ENCODE results near the gene LSM4.

Gene LSM4

GRCh38 chr19:18259893-18260292 is 63.0 kb downstream of the LSM4 start:
- TF ChIP-seq ZNF140 (tag by site-specific recombination; IDR thresholded peaks at IDR 0.05) (no peak), ZIC2 (tag by site-specific recombination; IDR thresholded peaks at IDR 0.05) (peak; percentile 66), ZNF23 (tag by site-specific recombination; IDR thresholded peaks at IDR 0.05; ENCODE audit: borderline replicate concordance) (no peak), ZBTB48 (tag by site-specific recombination; IDR thresholded peaks at IDR 0.05) (no peak), GLIS1 (tag by site-specific recombination; IDR thresholded peaks at IDR 0.05) (0 out of 2 replicates have a peak, but pooled peaks have one; percentile 15), GLI2 (tag by site-specific recombination; IDR thresholded peaks at IDR 0.05; ENCODE audit: borderline replicate concordance, low read depth) (no peak), KLF1 (tag by site-specific recombination; IDR thresholded peaks at IDR 0.05) (no peak), ZNF221 (tag by site-specific recombination; IDR thresholded peaks at IDR 0.05; ENCODE audit: borderline replicate concordance) (no peak), PRDM10 (tag by site-specific recombination; IDR thresholded peaks at IDR 0.05) (peak; percentile 69; the same call in 1 of the 2 replicates), ZSCAN18 (tag by site-specific recombination; IDR thresholded peaks at IDR 0.05) (no peak)
- CTCF ChIA-PET = interaction anchor here (0.5 to 1.3 kb wide), 2 partner anchors 8 to 75 kb away, joined by 3 to 8 read pairs; no protein-coding TSS in a partner anchor
- H3K9me3 ChIP-seq (ENCODE audit: control insufficient read depth, insufficient read depth, low read depth, low read length) = no peaks in the 10 kb centered on the region

GRCh38 chr19:18257503-18258470 is 65.1 kb downstream of the LSM4 start:
- TF ChIP-seq HOXC10 (CRISPR knock-in tag; IDR thresholded peaks at IDR 0.05) = no peak
- TF ChIP-seq ZNF791 (tag by site-specific recombination; IDR thresholded peaks at IDR 0.05) = no peak
- TF ChIP-seq ZNF23 (tag by site-specific recombination; IDR thresholded peaks at IDR 0.05; ENCODE audit: borderline replicate concordance) = no peak
- no peak for TF ChIP-seq ZSCAN4 (tag by site-specific recombination; IDR thresholded peaks at IDR 0.05)
- TF ChIP-seq ZNF518A (tag by site-specific recombination; conservative IDR thresholded peaks at IDR 0.05; ENCODE audit: low read depth) = no peak
- no peak for TF ChIP-seq ZFP3 (tag by site-specific recombination; IDR thresholded peaks at IDR 0.05; ENCODE audit: low read depth)
- no peak for TF ChIP-seq ZNF645 (tag by site-specific recombination; IDR thresholded peaks at IDR 0.05)
- TF ChIP-seq SALL2 (tag by site-specific recombination; IDR thresholded peaks at IDR 0.05; ENCODE audit: borderline replicate concordance) = no peak
- no peak for TF ChIP-seq HOXA7 (CRISPR knock-in tag; IDR thresholded peaks at IDR 0.05; ENCODE audit: borderline replicate concordance)
- POLR2A ChIA-PET = no interaction called here
- CTCF ChIA-PET = interaction anchor here (0.8 to 1.1 kb wide), 2 partner anchors 22 to 26 kb away, joined by 3 read pairs; no protein-coding TSS in a partner anchor
- no peaks in the 10 kb centered on the region for H3K4me1 ChIP-seq (ENCODE audit: control insufficient read depth, insufficient read depth, low read length)
- H3K9me3 ChIP-seq (ENCODE audit: control insufficient read depth, insufficient read depth, low read depth, low read length) = no peaks in the 10 kb centered on the region
- no peak overlapping the region for H3K27ac ChIP-seq (ENCODE audit: extremely low read depth, low read depth, low read length)
- no peaks in the 10 kb centered on the region for H3K36me3 ChIP-seq (ENCODE audit: control insufficient read depth in 2 of 2, insufficient read depth in 1 of 2, low read length in 2 of 2)
- H3K4me3 ChIP-seq (ENCODE audit: low read depth, low read length) = no peak overlapping the region

More at GRCh38 chr19:18259893-18260292, 63.0 kb downstream of the LSM4 start:
- Histone ChIP-seq H3K4me1 (ENCODE audit: control insufficient read depth, insufficient read depth, low read length) (no peaks in the 10 kb centered on the region), H3K36me3 (ENCODE audit: control insufficient read depth in 2 of 2, insufficient read depth in 1 of 2, low read length in 2 of 2) (no peaks in the 10 kb centered on the region), H3K4me3 (ENCODE audit: low read depth, low read length) (no peak overlapping the region), H3K27ac (ENCODE audit: extremely low read depth, low read depth, low read length) (no peak overlapping the region)
- POLR2A ChIA-PET = no interaction called here
